Measurements from ENCODE around the gene BIRC3. TPM values are rescaled to one million over a fixed set of nuclear protein-coding genes. Genes with fewer than 3 reads are reported as not detected.

The BIRC3 gene
- total RNA-seq: 239 TPM
- polyA plus RNA-seq: 100 to 1,000 TPM; 107 to 151 (median 118) TPM

GRCh38 chr11:102317099-102317767 lies at the start of gene BIRC3:
BIRC3 (plus strand) TSS chr11:102317484; CDS start chr11:102324510, 7,026 bp downstream.
- Histone ChIP-seq H3K27me3 (ENCODE audit: control insufficient read depth, insufficient read depth, low read length) (no peaks in the 10 kb centered on the region), H3K4me1 (ENCODE audit: control insufficient read depth, insufficient read depth, low read length, poor library complexity, severe bottlenecking) (peaks cover 67% of the 10 kb centered on the region), H3K36me3 (ENCODE audit: control insufficient read depth, insufficient read depth, low read length) (peaks cover 18% of the 10 kb centered on the region), H3K9me3 (ENCODE audit: control insufficient read depth in 2 of 2, low read length in 2 of 2) (no peaks in the 10 kb centered on the region), H3K27ac (ENCODE audit: insufficient read depth, low read length, poor library complexity, severe bottlenecking) (peak within 1 kb of the TSS; percentile 98), H3K4me3 (ENCODE audit: low read depth, low read length) (peak within 1 kb of the TSS; percentile 99)
- Mint-ChIP-seq H3K4me3 (peak within 1 kb of the TSS; percentile 92 to 100 (median 96)), H3K4me1 (peaks cover 21 to 59% (median 44%) of the 10 kb centered on the region in 4 donors), H3K9me3 (peaks cover 0 to 4% (median 0%) of the 10 kb centered on the region in 7 donors), H3K36me3 (peaks cover 36% of the 10 kb centered on the region), H3K27ac (peak within 1 kb of the TSS; percentile 97 to 100 (median 99)), H3K27me3 (peaks cover 4% of the 10 kb centered on the region)
- DNase-seq (peak; percentile 92 to 97 (median 95)), ATAC-seq (ENCODE audit: low read depth in 2 of 2) (peak; percentile 85 to 87)

- peaks cover 2% of the 10 kb centered on the region for H3K27me3 ChIP-seq (ENCODE audit: control insufficient read depth, insufficient read depth, low read length)
- Mint-ChIP-seq H3K27ac (peak overlapping the region; percentile 2 to 77 (median 43)), H3K4me3 (peak overlapping the region; percentile 13 to 86 (median 44)), H3K27me3 (peaks cover 58% of the 10 kb centered on the region), H3K36me3 (no peaks in the 10 kb centered on the region), H3K9me3 (no peaks in the 10 kb centered on the region), H3K4me1 (peaks cover 19 to 39% (median 31%) of the 10 kb centered on the region in 4 donors)
- H3K9me3 ChIP-seq (ENCODE audit: control insufficient read depth in 2 of 2, low read length in 2 of 2): no peaks in the 10 kb centered on the region
- no peak overlapping the region for H3K27ac ChIP-seq (ENCODE audit: insufficient read depth, low read length, poor library complexity, severe bottlenecking)
- ATAC-seq (ENCODE audit: low read depth in 2 of 2): no peak
- H3K4me1 ChIP-seq (ENCODE audit: control insufficient read depth, insufficient read depth, low read length, poor library complexity, severe bottlenecking): peaks cover 16% of the 10 kb centered on the region
- no peaks in the 10 kb centered on the region for H3K36me3 ChIP-seq (ENCODE audit: control insufficient read depth, insufficient read depth, low read length)
- DNase-seq: no peak
- no peak overlapping the region for H3K4me3 ChIP-seq (ENCODE audit: low read depth, low read length)
Measured at GRCh38 chr11:102267609-102268008, 49.7 kb upstream of the BIRC3 start.

DNA sequence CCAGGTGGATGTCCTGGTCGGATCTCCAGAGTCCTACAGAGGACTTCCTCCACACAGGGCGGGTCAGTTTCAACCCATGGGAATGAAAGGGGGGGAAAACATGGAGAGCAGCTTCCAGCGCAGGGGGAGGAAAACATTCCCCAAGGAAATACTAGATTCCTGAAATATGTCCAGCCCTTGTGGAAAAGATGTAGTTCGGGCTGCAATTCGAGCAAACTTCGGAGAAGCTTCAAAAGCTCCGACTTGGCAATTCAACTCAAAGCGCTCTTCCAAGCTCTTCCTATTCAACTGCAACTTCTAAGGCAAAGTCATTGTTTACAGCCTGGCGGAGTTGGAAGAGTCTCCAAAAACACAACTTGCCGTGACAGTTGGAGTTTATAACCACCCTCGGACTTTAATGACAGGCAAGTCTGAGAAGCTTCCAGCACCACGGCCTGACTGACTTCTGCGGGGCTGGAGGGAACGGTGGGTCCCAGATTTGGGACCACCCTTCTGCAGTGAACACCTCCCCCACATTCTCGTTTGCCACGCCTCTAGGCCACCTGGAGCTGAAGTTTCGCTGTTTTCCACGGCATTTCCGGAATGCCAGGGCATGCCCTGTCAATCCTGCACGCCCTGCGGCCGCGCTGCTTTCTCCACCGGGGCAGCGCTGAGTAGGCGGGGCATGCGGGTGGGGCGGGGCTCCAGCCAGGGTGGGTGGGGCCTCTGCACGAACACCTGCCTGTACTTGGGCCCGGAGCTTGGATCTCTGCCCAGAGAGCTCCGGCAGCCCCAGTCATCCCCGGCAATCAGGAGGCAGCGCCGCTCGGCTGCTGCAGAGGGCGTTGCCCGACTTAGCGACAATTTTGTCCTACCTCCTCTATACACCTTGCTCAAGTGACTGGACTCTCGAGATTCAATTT lies 49.0 kb upstream of the BIRC3 start:
- DNase-seq: peak; percentile 74 to 88 (median 79)
- Histone ChIP-seq H3K4me3 (ENCODE audit: low read depth, low read length) (peak overlapping the region; percentile 86), H3K36me3 (ENCODE audit: control insufficient read depth, insufficient read depth, low read length) (no peaks in the 10 kb centered on the region), H3K9me3 (ENCODE audit: control insufficient read depth in 2 of 2, low read length in 2 of 2) (no peaks in the 10 kb centered on the region), H3K4me1 (ENCODE audit: control insufficient read depth, insufficient read depth, low read length, poor library complexity, severe bottlenecking) (peaks cover 16% of the 10 kb centered on the region), H3K27me3 (ENCODE audit: control insufficient read depth, insufficient read depth, low read length) (peaks cover 3% of the 10 kb centered on the region), H3K27ac (ENCODE audit: insufficient read depth, low read length, poor library complexity, severe bottlenecking) (no peak overlapping the region)
- Mint-ChIP-seq H3K27ac (peak overlapping the region; percentile 20 to 90 (median 89)), H3K27me3 (peaks cover 59% of the 10 kb centered on the region), H3K4me3 (peak overlapping the region; percentile 71 to 86 (median 78)), H3K4me1 (peaks cover 21 to 42% (median 33%) of the 10 kb centered on the region in 4 donors), H3K36me3 (no peaks in the 10 kb centered on the region), H3K9me3 (no peaks in the 10 kb centered on the region)
- ATAC-seq (ENCODE audit: low read depth in 2 of 2): peak; percentile 95 to 97

DNA sequence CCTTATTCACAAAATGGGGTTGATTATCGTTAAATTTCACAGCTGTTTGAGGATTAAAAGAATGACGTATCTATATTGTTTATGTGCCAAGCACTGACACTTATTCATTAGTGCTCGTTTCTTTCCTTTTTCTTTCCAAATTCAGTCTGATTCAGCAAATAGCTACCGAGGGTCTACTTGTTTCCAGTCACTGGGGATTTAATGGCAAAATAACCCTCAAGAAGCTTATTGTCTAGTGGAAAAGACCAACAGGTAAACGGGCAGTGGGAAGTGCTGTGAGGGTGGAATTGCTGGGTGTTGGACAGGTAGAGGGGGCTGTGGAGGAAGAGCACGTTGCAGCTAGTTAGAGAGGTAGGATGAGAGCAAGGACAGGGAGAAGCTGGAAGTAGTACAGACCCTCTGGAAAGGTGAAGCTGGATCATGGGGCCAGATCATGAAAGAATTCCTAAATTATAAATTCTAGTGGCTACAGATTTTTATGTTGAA lies 48.3 kb upstream of the BIRC3 start:
- H3K4me3 ChIP-seq (ENCODE audit: low read depth, low read length): peak overlapping the region; percentile 86
- Mint-ChIP-seq H3K4me1 (peaks cover 21 to 41% (median 31%) of the 10 kb centered on the region in 4 donors), H3K27me3 (peaks cover 54% of the 10 kb centered on the region), H3K9me3 (no peaks in the 10 kb centered on the region), H3K4me3 (peak overlapping the region; percentile 71 to 82 (median 78)), H3K36me3 (no peaks in the 10 kb centered on the region), H3K27ac (peak overlapping the region in 2 of 3 donors; percentile 89 to 90)
- no peak overlapping the region for H3K27ac ChIP-seq (ENCODE audit: insufficient read depth, low read length, poor library complexity, severe bottlenecking)
- peaks cover 16% of the 10 kb centered on the region for H3K4me1 ChIP-seq (ENCODE audit: control insufficient read depth, insufficient read depth, low read length, poor library complexity, severe bottlenecking)
- DNase-seq: no peak
- H3K9me3 ChIP-seq (ENCODE audit: control insufficient read depth in 2 of 2, low read length in 2 of 2): no peaks in the 10 kb centered on the region
- no peak for ATAC-seq (ENCODE audit: low read depth in 2 of 2)
- no peaks in the 10 kb centered on the region for H3K36me3 ChIP-seq (ENCODE audit: control insufficient read depth, insufficient read depth, low read length)
- peaks cover 5% of the 10 kb centered on the region for H3K27me3 ChIP-seq (ENCODE audit: control insufficient read depth, insufficient read depth, low read length)

DNA sequence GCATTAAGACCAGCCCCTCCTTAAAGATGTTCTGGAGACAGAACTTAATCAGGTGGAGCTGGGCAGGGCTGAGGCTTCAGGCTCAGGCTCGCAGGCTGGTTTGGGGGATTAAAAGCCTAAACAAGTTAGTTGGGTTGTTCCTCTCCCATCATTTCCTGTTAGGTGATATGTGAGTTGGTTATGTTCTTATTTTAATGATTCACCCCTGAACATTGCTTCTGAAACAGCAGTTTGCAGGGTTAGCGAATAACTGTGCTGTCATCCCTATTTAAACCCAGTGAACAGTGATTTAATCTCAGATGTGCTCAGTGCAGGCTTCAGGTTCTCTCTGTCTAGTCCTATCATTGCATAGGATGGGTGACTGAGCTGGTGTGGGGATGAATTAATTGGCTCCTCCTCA lies 47.4 kb upstream of the BIRC3 start:
- no peak for ATAC-seq (ENCODE audit: low read depth in 2 of 2)
- H3K27ac Mint-ChIP-seq: no peak overlapping the region
- Histone ChIP-seq H3K9me3 (ENCODE audit: control insufficient read depth in 2 of 2, low read length in 2 of 2) (no peaks in the 10 kb centered on the region), H3K36me3 (ENCODE audit: control insufficient read depth, insufficient read depth, low read length) (no peaks in the 10 kb centered on the region), H3K27me3 (ENCODE audit: control insufficient read depth, insufficient read depth, low read length) (peaks cover 5% of the 10 kb centered on the region), H3K4me1 (ENCODE audit: control insufficient read depth, insufficient read depth, low read length, poor library complexity, severe bottlenecking) (peaks cover 16% of the 10 kb centered on the region), H3K4me3 (ENCODE audit: low read depth, low read length) (no peak overlapping the region), H3K27ac (ENCODE audit: insufficient read depth, low read length, poor library complexity, severe bottlenecking) (no peak overlapping the region)
- H3K36me3 Mint-ChIP-seq: no peaks in the 10 kb centered on the region
- no peak overlapping the region for H3K4me3 Mint-ChIP-seq
- peaks cover 59% of the 10 kb centered on the region for H3K27me3 Mint-ChIP-seq
- DNase-seq: no peak
- peaks cover 21 to 41% (median 31%) of the 10 kb centered on the region in 4 donors for H3K4me1 Mint-ChIP-seq
- no peaks in the 10 kb centered on the region for H3K9me3 Mint-ChIP-seq

GRCh38 chr11:102272047-102272824 lies 45.0 kb upstream of the BIRC3 start:
- ATAC-seq (ENCODE audit: low read depth in 2 of 2) (no peak), DNase-seq (peak in 1 of 3 donors; percentile 51)
- H3K27me3 Mint-ChIP-seq: peaks cover 70% of the 10 kb centered on the region
- H3K27me3 ChIP-seq (ENCODE audit: control insufficient read depth, insufficient read depth, low read length): peaks cover 5% of the 10 kb centered on the region
- H3K36me3 ChIP-seq (ENCODE audit: control insufficient read depth, insufficient read depth, low read length): no peaks in the 10 kb centered on the region
- H3K9me3 Mint-ChIP-seq: no peaks in the 10 kb centered on the region
- H3K36me3 Mint-ChIP-seq: no peaks in the 10 kb centered on the region
- H3K4me3 Mint-ChIP-seq: peak overlapping the region in 3 of 4 donors; percentile 2 to 67 (median 21)
- H3K4me3 ChIP-seq (ENCODE audit: low read depth, low read length): peak overlapping the region; percentile 4
- H3K27ac Mint-ChIP-seq: peak overlapping the region in 1 of 3 donors; percentile 31
- no peaks in the 10 kb centered on the region for H3K9me3 ChIP-seq (ENCODE audit: control insufficient read depth in 2 of 2, low read length in 2 of 2)
- peaks cover 16% of the 10 kb centered on the region for H3K4me1 ChIP-seq (ENCODE audit: control insufficient read depth, insufficient read depth, low read length, poor library complexity, severe bottlenecking)
- H3K4me1 Mint-ChIP-seq: peaks cover 21 to 41% (median 28%) of the 10 kb centered on the region in 4 donors
- no peak overlapping the region for H3K27ac ChIP-seq (ENCODE audit: insufficient read depth, low read length, poor library complexity, severe bottlenecking)

GRCh38 chr11:102274628-102275027 lies 42.7 kb upstream of the BIRC3 start:
- H3K36me3 Mint-ChIP-seq: no peaks in the 10 kb centered on the region
- Histone ChIP-seq H3K4me3 (ENCODE audit: low read depth, low read length) (no peak overlapping the region), H3K27ac (ENCODE audit: insufficient read depth, low read length, poor library complexity, severe bottlenecking) (no peak overlapping the region), H3K4me1 (ENCODE audit: control insufficient read depth, insufficient read depth, low read length, poor library complexity, severe bottlenecking) (peaks cover 6% of the 10 kb centered on the region), H3K9me3 (ENCODE audit: control insufficient read depth in 2 of 2, low read length in 2 of 2) (no peaks in the 10 kb centered on the region), H3K27me3 (ENCODE audit: control insufficient read depth, insufficient read depth, low read length) (peaks cover 5% of the 10 kb centered on the region), H3K36me3 (ENCODE audit: control insufficient read depth, insufficient read depth, low read length) (no peaks in the 10 kb centered on the region)
- H3K9me3 Mint-ChIP-seq: no peaks in the 10 kb centered on the region
- DNase-seq: no peak
- H3K27ac Mint-ChIP-seq: no peak overlapping the region
- peaks cover 55% of the 10 kb centered on the region for H3K27me3 Mint-ChIP-seq
- no peak for ATAC-seq (ENCODE audit: low read depth in 2 of 2)
- H3K4me1 Mint-ChIP-seq: peaks cover 13 to 22% (median 15%) of the 10 kb centered on the region in 4 donors
- H3K4me3 Mint-ChIP-seq: no peak overlapping the region

Measured in CD4-positive, CD25-positive, alpha-beta regulatory T cell (primary cell).